H9 (cell line): ENCODE measurements around the gene HS3ST4. TPM values are rescaled to one million over a fixed set of nuclear protein-coding genes. Genes with fewer than 3 reads are reported as not detected.

Experiments
- DNase-seq: peaks from one replicate; pipeline ENCODE4 v3.0.0-alpha.2; 2017
- H2AFZ ChIP-seq: one replicate; pipeline ENCODE4 v1.6.1; 2013; ENCODE audit warnings: mild to moderate bottlenecking, low read length, control low read depth, moderate library complexity
- H2AK5ac ChIP-seq: 2 replicates; pipeline ENCODE4 v1.6.1; 2013; ENCODE audit warnings: low read length, control low read depth, mixed read lengths; ENCODE audit not compliant: insufficient read length
- H2BK120ac ChIP-seq: one replicate; pipeline ENCODE4 v1.6.1; 2013; ENCODE audit warnings: low read depth, mild to moderate bottlenecking, low read length, control low read depth, inconsistent platforms; ENCODE audit not compliant: poor library complexity, severe bottlenecking
- H2BK12ac ChIP-seq: 2 replicates; pipeline ENCODE4 v1.6.1; 2013; ENCODE audit warnings: low read length, control low read depth, mixed read lengths, low read depth; ENCODE audit not compliant: insufficient read length
- H2BK15ac ChIP-seq: 2 replicates; pipeline ENCODE4 v1.6.1; 2013; ENCODE audit warnings: low read depth, low read length, control low read depth
- H2BK20ac ChIP-seq: one replicate; pipeline ENCODE4 v1.6.1; 2013; ENCODE audit warnings: low read depth, mild to moderate bottlenecking, low read length, control low read depth, inconsistent platforms; ENCODE audit not compliant: poor library complexity, severe bottlenecking
- H2BK5ac ChIP-seq: 2 replicates; pipeline ENCODE4 v1.6.1; 2013; ENCODE audit warnings: low read length, control low read depth, mixed read lengths; ENCODE audit not compliant: insufficient read length
- H3K14ac ChIP-seq: 2 replicates; pipeline ENCODE4 v1.6.1; 2013; ENCODE audit warnings: low read length, control low read depth; ENCODE audit not compliant: insufficient read depth
- H3K18ac ChIP-seq: 2 replicates; pipeline ENCODE4 v1.6.1; 2013; ENCODE audit warnings: low read depth, mild to moderate bottlenecking, mixed read lengths, low read length, control low read depth; ENCODE audit not compliant: insufficient read length
- H3K23ac ChIP-seq: 2 replicates; pipeline ENCODE4 v1.6.1; 2013; ENCODE audit warnings: low read length, control low read depth, mixed read lengths, low read depth; ENCODE audit not compliant: insufficient read length
- H3K23me2 ChIP-seq: 2 replicates; pipeline ENCODE4 v1.6.1; 2013; ENCODE audit warnings: low read depth, mild to moderate bottlenecking, mixed read lengths, low read length, control low read depth; ENCODE audit not compliant: insufficient read length, poor library complexity, severe bottlenecking
- H3K27ac ChIP-seq: 2 replicates; pipeline ENCODE4 v1.5.1; 2013; ENCODE audit warnings: low read length, control low read depth, mixed read lengths, low read depth; ENCODE audit not compliant: insufficient read length
- H3K27me3 ChIP-seq: 2 replicates; pipeline ENCODE4 v1.6.1; 2013; ENCODE audit warnings: low read length, control low read depth, inconsistent platforms; ENCODE audit not compliant: insufficient read depth
- H3K4ac ChIP-seq: 2 replicates; pipeline ENCODE4 v1.6.1; 2013; ENCODE audit warnings: low read depth, mild to moderate bottlenecking, control low read depth, inconsistent platforms, low read length, moderate library complexity
- H3K4me1 ChIP-seq: 2 replicates; pipeline ENCODE4 v1.6.1; 2013; ENCODE audit warnings: low read length, control low read depth, inconsistent platforms; ENCODE audit not compliant: insufficient read depth
- H3K4me2 ChIP-seq: 2 replicates; pipeline ENCODE4 v1.6.1; 2013; ENCODE audit warnings: low read length, control low read depth, mixed read lengths; ENCODE audit not compliant: insufficient read length, insufficient read depth
- H3K56ac ChIP-seq: 2 replicates; pipeline ENCODE4 v1.6.1; 2013; ENCODE audit warnings: low read depth, mild to moderate bottlenecking, mixed read lengths, low read length, control low read depth; ENCODE audit not compliant: insufficient read length
- H3K79me1 ChIP-seq: 2 replicates; pipeline ENCODE4 v1.6.1; 2013; ENCODE audit warnings: low read depth, mild to moderate bottlenecking, moderate library complexity, low read length, control low read depth, inconsistent platforms; ENCODE audit not compliant: insufficient read depth, poor library complexity, severe bottlenecking
- H3K79me2 ChIP-seq: 2 replicates; pipeline ENCODE4 v1.6.1; 2013; ENCODE audit warnings: low read length, control low read depth, inconsistent platforms; ENCODE audit not compliant: insufficient read depth
- H3K9ac ChIP-seq: 2 replicates; pipeline ENCODE4 v1.6.1; 2013; ENCODE audit warnings: low read length, control low read depth, mixed read lengths; ENCODE audit not compliant: insufficient read length; ENCODE audit errors: extremely low read depth
- H3K9me3 ChIP-seq: one replicate; pipeline ENCODE4 v1.6.1; 2013; ENCODE audit warnings: low read depth, low read length, inconsistent platforms; ENCODE audit not compliant: control insufficient read depth
- H3T11ph ChIP-seq: one replicate; pipeline ENCODE4 v1.6.1; 2013; ENCODE audit warnings: mild to moderate bottlenecking, low read length, control low read depth, inconsistent platforms
- H4K20me1 ChIP-seq: one replicate; pipeline ENCODE4 v1.6.1; 2013; ENCODE audit not compliant: control insufficient read depth, insufficient read length, insufficient read depth
- H4K5ac ChIP-seq: 2 replicates; pipeline ENCODE4 v1.6.1; 2013; ENCODE audit warnings: low read depth, mild to moderate bottlenecking, mixed read lengths, low read length, control low read depth; ENCODE audit not compliant: insufficient read length
- H4K8ac ChIP-seq: replicated peaks from 2 replicates; pipeline ENCODE4 v1.6.1; 2013; ENCODE audit warnings: low read length, control low read depth, mixed read lengths, low read depth; ENCODE audit not compliant: insufficient read length
- H4K91ac ChIP-seq: 2 replicates; pipeline ENCODE4 v1.6.1; 2013; ENCODE audit warnings: low read depth, mild to moderate bottlenecking, moderate library complexity, mixed read lengths, low read length, control low read depth; ENCODE audit not compliant: insufficient read length
- H3K27ac Mint-ChIP-seq, 3 experiments: 2 replicates in 2 of 3; 3 replicates in 1 of 3; pipeline ENCODE4 v1.8.0; 2020 to 2021; ENCODE audit warnings: mixed read lengths in 3 of 3, mild to moderate bottlenecking in 1 of 3, moderate library complexity in 1 of 3
- H3K27me3 Mint-ChIP-seq: 2 replicates; pipeline ENCODE4 v1.8.0; 2021; ENCODE audit warnings: low read depth, mild to moderate bottlenecking, moderate library complexity, mixed read lengths
- H3K36me3 Mint-ChIP-seq, 3 experiments: 2 replicates in 2 of 3; 3 replicates in 1 of 3; pipeline ENCODE4 v1.8.0; 2020 to 2021; ENCODE audit warnings: low read depth in 3 of 3, mixed read lengths in 3 of 3; ENCODE audit not compliant: insufficient read depth in 1 of 3
- H3K4me1 Mint-ChIP-seq, 2 experiments: 2 replicates each; pipeline ENCODE4 v1.8.0; 2020; ENCODE audit warnings: mixed read lengths in 2 of 2
- H3K4me3 Mint-ChIP-seq, 2 experiments: 2 replicates in 1 of 2; 3 replicates in 1 of 2; pipeline ENCODE4 v1.8.0; 2020 to 2021; ENCODE audit warnings: mild to moderate bottlenecking in 2 of 2, mixed read lengths in 2 of 2, moderate library complexity in 1 of 2
- H3K9me3 Mint-ChIP-seq, 2 experiments: 2 replicates in 1 of 2; 3 replicates in 1 of 2; pipeline ENCODE4 v1.8.0; 2020; ENCODE audit warnings: mild to moderate bottlenecking in 2 of 2, mixed read lengths in 2 of 2, moderate library complexity in 1 of 2
- WGBS: extraction: QIAGEN DNeasy Blood & Tissue Kit; methylation state at CpG from one replicate; pipeline ENCODE4 v1.1.7; 2013; ENCODE audit warnings: missing lambda C conversion rate, low lambda C conversion rate, mixed read lengths; ENCODE audit not compliant: insufficient read length; ENCODE audit errors: extremely low coverage; 5-methylcytosine and 5-hydroxymethylcytosine counted together
- total RNA-seq: library from RNA; stranded (reverse); gene quantifications from 2 replicates; pipeline ENCODE4 v1.2.1, GENCODE V29; 2021
- TF ChIP-seq, protein P1 (sequence below): fragments of 200-600 bp; sonication (generic); conservative IDR thresholded peaks from 3 replicates; pipeline ENCODE4 v1.8.0; 2021; ENCODE audit warnings: antibody characterized with exemption, mild to moderate bottlenecking

Gene HS3ST4
- total RNA-seq, 1 experiment from 2014 or later, result 1.7 TPM

DNA sequence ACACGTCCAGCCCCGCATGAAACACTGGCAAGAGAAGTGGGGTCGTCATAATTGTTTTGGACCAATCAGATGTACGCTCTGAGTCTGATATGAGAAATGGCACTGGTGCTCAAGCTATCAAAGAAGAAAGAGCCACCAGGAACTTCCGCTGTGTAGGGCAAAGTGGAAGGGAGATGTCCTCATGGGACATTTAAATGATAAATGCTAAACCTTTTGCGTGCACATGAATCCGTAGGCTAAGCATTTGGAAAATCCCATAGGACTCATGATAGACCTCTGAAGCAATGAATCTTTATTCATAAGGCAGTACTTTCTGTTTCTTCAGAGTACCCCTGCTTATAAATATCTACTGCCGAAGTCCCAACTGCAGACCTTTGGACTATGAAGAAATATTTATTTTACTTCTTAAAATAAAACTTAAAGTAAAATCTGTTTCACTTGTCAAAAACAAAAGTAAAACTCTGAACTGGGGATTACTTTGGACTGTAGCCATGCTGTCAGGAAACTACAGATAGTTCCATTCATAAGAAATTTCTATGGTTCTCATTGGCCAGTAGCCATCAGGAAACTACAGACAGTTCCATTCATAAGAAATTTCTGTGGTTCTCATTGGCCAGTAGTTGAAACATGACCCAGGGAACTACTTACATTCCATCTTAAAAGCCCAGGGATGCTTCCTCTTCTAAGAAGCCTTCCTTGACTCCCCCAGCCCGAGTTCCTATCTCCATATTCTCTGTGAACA is 335.1 kb downstream of the HS3ST4 start:
- Histone ChIP-seq H4K91ac (no peak overlapping the region), H4K8ac (no peak overlapping the region), H4K20me1 (no peaks in the 10 kb centered on the region), H3K9me3 (no peaks in the 10 kb centered on the region), H3T11ph (no peak overlapping the region), H3K56ac (no peak overlapping the region), H3K27ac (no peak overlapping the region), H3K9ac (no peak overlapping the region), H2BK120ac (no peak overlapping the region), H3K23ac (no peak overlapping the region), H3K14ac (no peak overlapping the region), H3K27me3 (no peaks in the 10 kb centered on the region), H2AFZ (no peak overlapping the region), H3K4me2 (no peak overlapping the region), H2BK12ac (no peak overlapping the region), H2AK5ac (no peak overlapping the region), H2BK15ac (no peak overlapping the region), H2BK5ac (no peak overlapping the region), H3K79me1 (no peaks in the 10 kb centered on the region), H3K79me2 (no peaks in the 10 kb centered on the region), H2BK20ac (no peak overlapping the region), H3K4ac (no peak overlapping the region), H3K4me1 (no peaks in the 10 kb centered on the region), H3K23me2 (no peaks in the 10 kb centered on the region), H3K18ac (no peak overlapping the region), H4K5ac (no peak overlapping the region)
- no peak for DNase-seq
- TF ChIP-seq, protein P1, sequence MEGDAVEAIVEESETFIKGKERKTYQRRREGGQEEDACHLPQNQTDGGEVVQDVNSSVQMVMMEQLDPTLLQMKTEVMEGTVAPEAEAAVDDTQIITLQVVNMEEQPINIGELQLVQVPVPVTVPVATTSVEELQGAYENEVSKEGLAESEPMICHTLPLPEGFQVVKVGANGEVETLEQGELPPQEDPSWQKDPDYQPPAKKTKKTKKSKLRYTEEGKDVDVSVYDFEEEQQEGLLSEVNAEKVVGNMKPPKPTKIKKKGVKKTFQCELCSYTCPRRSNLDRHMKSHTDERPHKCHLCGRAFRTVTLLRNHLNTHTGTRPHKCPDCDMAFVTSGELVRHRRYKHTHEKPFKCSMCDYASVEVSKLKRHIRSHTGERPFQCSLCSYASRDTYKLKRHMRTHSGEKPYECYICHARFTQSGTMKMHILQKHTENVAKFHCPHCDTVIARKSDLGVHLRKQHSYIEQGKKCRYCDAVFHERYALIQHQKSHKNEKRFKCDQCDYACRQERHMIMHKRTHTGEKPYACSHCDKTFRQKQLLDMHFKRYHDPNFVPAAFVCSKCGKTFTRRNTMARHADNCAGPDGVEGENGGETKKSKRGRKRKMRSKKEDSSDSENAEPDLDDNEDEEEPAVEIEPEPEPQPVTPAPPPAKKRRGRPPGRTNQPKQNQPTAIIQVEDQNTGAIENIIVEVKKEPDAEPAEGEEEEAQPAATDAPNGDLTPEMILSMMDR, result no peak
- no CpG with 5 or more reads among the region's 9 CpGs for WGBS
- Mint-ChIP-seq H3K36me3 (no peaks in the 10 kb centered on the region; a peak in 1 of 7 replicates), H3K27me3 (no peaks in the 10 kb centered on the region), H3K9me3 (no peaks in the 10 kb centered on the region), H3K27ac (no peak overlapping the region), H3K4me3 (no peak overlapping the region), H3K4me1 (peaks cover 4 to 9% of the 10 kb centered on the region in 2 experiments; a peak in 3 of 4 replicates)
